Gastrocnemius medialis (tissue), 4 donors: Measurements from ENCODE around the gene LRRC23. TPM values are rescaled to one million over a fixed set of nuclear protein-coding genes. Genes with fewer than 3 reads are reported as not detected.

ENCODE experiments used
- ATAC-seq, 2 donors: fragments of 150-250 bp; one replicate each; pipeline ENCODE4 v1.9.1; 2016
- DNase-seq, 2 donors: peaks; one replicate each; pipeline ENCODE4 v3.0.0-alpha.2; 2019
- H3K27ac ChIP-seq, 4 donors: fragments of 200-600 bp; sonication (generic); 1 replicate in 1 of 4; 2 replicates in 3 of 4; pipeline ENCODE4 v1.5.1; 2016 to 2018; ENCODE audit warnings: mild to moderate bottlenecking in 2 of 4, moderate library complexity in 1 of 4
- H3K27me3 ChIP-seq, 3 donors: fragments of 200-600 bp; sonication (generic) in 2 of 3; 1 replicate in 1 of 3; 2 replicates in 2 of 3; pipeline versions ENCODE4 v1.5.1 to v1.6.0; 2016 to 2019; ENCODE audit warnings: mild to moderate bottlenecking in 1 of 3, moderate library complexity in 1 of 3
- H3K36me3 ChIP-seq, 2 donors: fragments of 200-600 bp; sonication (generic) in 1 of 2; one replicate each; pipeline ENCODE4 v1.5.1; 2017 to 2018
- H3K4me1 ChIP-seq, 2 donors: fragments of 200-600 bp; sonication (generic) in 1 of 2; one replicate each; pipeline ENCODE4 v1.5.1; 2016 to 2017; ENCODE audit warnings: mild to moderate bottlenecking in 2 of 2
- H3K4me3 ChIP-seq, 4 donors: fragments of 200-600 bp; sonication (generic) in 3 of 4; 1 replicate in 1 of 4; 2 replicates in 3 of 4; pipeline ENCODE4 v1.5.1; 2016 to 2019; ENCODE audit warnings: mild to moderate bottlenecking in 2 of 4
- H3K9me3 ChIP-seq, 3 donors: fragments of 200-600 bp; sonication (generic) in 2 of 3; 1 replicate in 1 of 3; 2 replicates in 2 of 3; pipeline ENCODE4 v1.5.1; 2016 to 2019
- POLR2A ChIP-seq, 2 donors: fragments of 450-650 bp; IDR thresholded peaks; one replicate each; pipeline ENCODE4 v1.6.1; 2017; ENCODE audit warnings: antibody characterized with exemption in 2 of 2, mild to moderate bottlenecking in 2 of 2, moderate library complexity in 2 of 2
- in situ Hi-C, 4 donors: fragments of 200-750 bp; cut with MboI; loops; one replicate each; pipeline versions ENCODE4 v1.15.0 to v1.8.0; 2017; ENCODE audit warnings: low sequenced_read_pairs in 4 of 4
- intact Hi-C: fragments of 100-400 bp; cut with DNase I; formaldehyde crosslinking; loops from one replicate; pipeline ENCODE4 v1.15.1; 2023; ENCODE audit warnings: low total_unique reads
- total RNA-seq, 4 donors: library from RNA; depleted of rRNA; stranded (reverse); fragments of >200 nt; gene quantifications; one replicate each; pipeline versions ENCODE4 v1.1.0 to v1.2.3, GENCODE V29; 2016
- TF ChIP-seq, protein P1 (sequence below), 5 experiments: fragments of 450-650 bp in 3 of 5; fragments of 200-600 bp in 2 of 5; sonication (generic) in 2 of 5; IDR thresholded peaks in 4 of 5; conservative IDR thresholded peaks in 1 of 5; 1 replicate in 4 of 5; 2 replicates in 1 of 5; pipeline ENCODE4 v1.5.1; 2016 to 2019; ENCODE audit warnings: antibody characterized with exemption in 5 of 5, mild to moderate bottlenecking in 3 of 5, moderate library complexity in 3 of 5

LRRC23 gene
- total RNA-seq, 4 donors from 2014 or later, result 6.5 to 14.0 (median 11.0) TPM

DNA sequence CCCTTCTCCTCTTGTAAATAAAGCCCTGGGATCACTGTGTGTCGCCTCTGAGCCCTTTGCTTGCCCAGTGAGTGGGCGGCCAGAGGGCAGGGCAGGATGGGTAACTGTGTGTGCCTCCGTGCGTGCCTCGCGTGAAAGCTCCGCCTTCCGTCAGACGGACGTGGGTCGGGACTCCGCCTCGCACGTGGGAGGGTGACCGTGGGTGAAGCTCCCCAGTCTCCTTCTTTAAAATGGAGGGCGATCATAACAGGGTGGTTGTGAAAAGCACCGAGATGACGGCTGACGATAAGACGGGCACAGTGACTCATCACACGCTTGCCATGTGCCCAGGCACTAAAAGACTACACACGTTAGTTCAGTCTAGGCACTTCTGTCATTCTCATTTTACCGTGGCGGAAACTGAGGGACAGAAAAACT is 56.7 kb downstream of the LRRC23 start:
- ATAC-seq (peak; percentile 70 to 71), DNase-seq (peak in 1 of 2 donors; percentile 74)
- Histone ChIP-seq H3K36me3 (peaks cover 0 to 15% of the 10 kb centered on the region in 2 donors), H3K4me1 (peaks cover 17 to 24% of the 10 kb centered on the region in 2 donors), H3K27ac (peak overlapping the region; percentile 56 to 81 (median 76)), H3K9me3 (no peaks in the 10 kb centered on the region), H3K4me3 (peak overlapping the region; percentile 16 to 42 (median 24)), H3K27me3 (no peaks in the 10 kb centered on the region)
- peak; percentile 15 to 39 for TF ChIP-seq POLR2A (IDR thresholded peaks at IDR 0.05)
- TF ChIP-seq, protein P1, sequence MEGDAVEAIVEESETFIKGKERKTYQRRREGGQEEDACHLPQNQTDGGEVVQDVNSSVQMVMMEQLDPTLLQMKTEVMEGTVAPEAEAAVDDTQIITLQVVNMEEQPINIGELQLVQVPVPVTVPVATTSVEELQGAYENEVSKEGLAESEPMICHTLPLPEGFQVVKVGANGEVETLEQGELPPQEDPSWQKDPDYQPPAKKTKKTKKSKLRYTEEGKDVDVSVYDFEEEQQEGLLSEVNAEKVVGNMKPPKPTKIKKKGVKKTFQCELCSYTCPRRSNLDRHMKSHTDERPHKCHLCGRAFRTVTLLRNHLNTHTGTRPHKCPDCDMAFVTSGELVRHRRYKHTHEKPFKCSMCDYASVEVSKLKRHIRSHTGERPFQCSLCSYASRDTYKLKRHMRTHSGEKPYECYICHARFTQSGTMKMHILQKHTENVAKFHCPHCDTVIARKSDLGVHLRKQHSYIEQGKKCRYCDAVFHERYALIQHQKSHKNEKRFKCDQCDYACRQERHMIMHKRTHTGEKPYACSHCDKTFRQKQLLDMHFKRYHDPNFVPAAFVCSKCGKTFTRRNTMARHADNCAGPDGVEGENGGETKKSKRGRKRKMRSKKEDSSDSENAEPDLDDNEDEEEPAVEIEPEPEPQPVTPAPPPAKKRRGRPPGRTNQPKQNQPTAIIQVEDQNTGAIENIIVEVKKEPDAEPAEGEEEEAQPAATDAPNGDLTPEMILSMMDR (IDR thresholded peaks at IDR 0.05 in 4 of 5, conservative IDR thresholded peaks at IDR 0.05 in 1 of 5), result no peak
- in situ Hi-C loops (no loop called here), intact Hi-C loops (loop anchor here (1.0 to 5.0 kb wide), 3 partner anchors 17 to 146 kb away; partner anchors contain the start of genes C12orf57, C1RL and SPSB2)

DNA sequence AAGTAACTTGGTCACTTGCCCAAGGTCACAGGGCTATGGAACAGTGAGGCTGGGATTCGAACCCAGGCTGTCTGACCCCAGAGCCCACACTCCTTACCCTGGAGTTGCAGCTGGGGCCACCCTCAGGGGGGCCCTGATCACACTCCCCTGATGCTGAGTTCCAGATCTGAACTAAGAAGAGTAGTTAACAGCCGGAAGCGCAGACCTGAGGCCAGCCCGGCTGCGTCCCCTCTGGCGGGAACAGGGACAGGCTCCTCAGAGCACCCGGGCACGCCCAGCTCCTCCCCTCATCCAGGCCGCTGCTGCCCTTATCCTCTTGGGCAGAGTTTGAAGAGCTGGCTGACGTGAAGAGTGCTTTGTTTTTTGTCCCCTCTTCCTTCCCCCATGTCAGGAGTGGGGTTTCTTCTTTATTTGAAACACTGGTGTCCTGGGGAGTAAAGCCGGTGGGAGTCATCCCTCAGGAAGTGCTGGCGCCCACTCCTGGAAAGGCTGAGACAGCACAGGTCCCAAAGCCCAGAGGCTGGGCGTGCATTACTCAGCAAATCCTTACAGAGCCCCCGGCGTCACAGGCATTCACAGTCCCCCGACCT is 57.2 kb downstream of the LRRC23 start:
- Histone ChIP-seq H3K9me3 (no peaks in the 10 kb centered on the region), H3K4me1 (peaks cover 17 to 24% of the 10 kb centered on the region in 2 donors), H3K27ac (peak overlapping the region; percentile 56 to 81 (median 76)), H3K27me3 (no peaks in the 10 kb centered on the region), H3K4me3 (peak overlapping the region; percentile 16 to 42 (median 24)), H3K36me3 (peaks cover 0 to 20% of the 10 kb centered on the region in 2 donors)
- ATAC-seq, result peak; percentile 21 to 27
- in situ Hi-C loops, result no loop called here
- DNase-seq, result peak in 1 of 2 donors; percentile 57
- intact Hi-C loops, result loop anchor here (1.0 to 5.0 kb wide), 3 partner anchors 17 to 146 kb away; partner anchors contain the start of genes C12orf57, C1RL and SPSB2
- TF ChIP-seq, protein P1 (IDR thresholded peaks at IDR 0.05 in 4 of 5, conservative IDR thresholded peaks at IDR 0.05 in 1 of 5), result peak in 3 of 5 experiments; percentile 22 to 37 (median 30)
- no peak for TF ChIP-seq POLR2A (IDR thresholded peaks at IDR 0.05)

DNA sequence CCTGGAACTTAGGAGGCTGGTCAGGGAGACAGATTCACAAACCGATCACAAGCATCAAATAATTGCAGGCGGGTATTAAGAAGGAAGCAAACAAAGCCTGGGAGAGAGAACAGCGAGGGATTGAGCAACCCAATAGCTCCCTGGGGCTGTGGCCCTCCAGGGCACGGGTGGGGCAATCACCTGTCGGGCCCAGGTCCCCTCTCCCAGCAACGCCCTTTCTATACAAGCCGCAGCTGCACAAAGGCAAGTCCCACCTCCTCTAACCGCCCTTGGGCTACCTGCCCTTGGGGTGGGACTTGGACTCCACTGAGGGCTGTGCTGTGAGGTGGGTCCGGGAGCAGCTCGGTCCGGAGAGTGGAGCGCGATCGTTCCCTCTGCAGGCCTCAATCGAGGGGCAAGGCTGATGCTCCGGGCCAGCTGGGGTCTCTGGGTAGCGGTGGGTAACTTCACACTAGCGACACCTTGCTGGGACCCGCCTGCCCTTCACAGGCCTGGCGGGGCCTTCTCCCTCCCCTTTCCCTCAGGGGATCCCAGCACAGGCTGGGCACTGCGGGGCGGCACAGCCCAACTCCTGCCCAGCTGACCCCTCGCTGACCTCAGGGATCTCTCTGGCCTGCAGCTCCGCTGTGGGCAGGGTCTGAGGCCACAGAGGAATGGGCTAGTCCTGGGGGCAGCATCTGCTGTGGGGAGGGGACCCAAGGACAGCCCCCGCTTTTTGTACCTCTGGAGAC is 57.8 kb downstream of the LRRC23 start:
- Histone ChIP-seq H3K4me3 (peak overlapping the region in 1 of 4 donors; percentile 42), H3K4me1 (peaks cover 17 to 24% of the 10 kb centered on the region in 2 donors), H3K27me3 (no peaks in the 10 kb centered on the region), H3K9me3 (no peaks in the 10 kb centered on the region), H3K27ac (peak overlapping the region; percentile 56 to 81 (median 76)), H3K36me3 (peaks cover 0 to 27% of the 10 kb centered on the region in 2 donors)
- TF ChIP-seq, protein P1 (IDR thresholded peaks at IDR 0.05 in 4 of 5, conservative IDR thresholded peaks at IDR 0.05 in 1 of 5), result no peak
- no peak for TF ChIP-seq POLR2A (IDR thresholded peaks at IDR 0.05)
- peak in 1 of 2 donors; percentile 19 for DNase-seq
- no peak for ATAC-seq
- intact Hi-C loops, result loop anchor here (5.0 kb wide), 2 partner anchors 90 to 145 kb away; partner anchors contain the start of genes C1RL and SPSB2
- in situ Hi-C loops, result no loop called here

DNA sequence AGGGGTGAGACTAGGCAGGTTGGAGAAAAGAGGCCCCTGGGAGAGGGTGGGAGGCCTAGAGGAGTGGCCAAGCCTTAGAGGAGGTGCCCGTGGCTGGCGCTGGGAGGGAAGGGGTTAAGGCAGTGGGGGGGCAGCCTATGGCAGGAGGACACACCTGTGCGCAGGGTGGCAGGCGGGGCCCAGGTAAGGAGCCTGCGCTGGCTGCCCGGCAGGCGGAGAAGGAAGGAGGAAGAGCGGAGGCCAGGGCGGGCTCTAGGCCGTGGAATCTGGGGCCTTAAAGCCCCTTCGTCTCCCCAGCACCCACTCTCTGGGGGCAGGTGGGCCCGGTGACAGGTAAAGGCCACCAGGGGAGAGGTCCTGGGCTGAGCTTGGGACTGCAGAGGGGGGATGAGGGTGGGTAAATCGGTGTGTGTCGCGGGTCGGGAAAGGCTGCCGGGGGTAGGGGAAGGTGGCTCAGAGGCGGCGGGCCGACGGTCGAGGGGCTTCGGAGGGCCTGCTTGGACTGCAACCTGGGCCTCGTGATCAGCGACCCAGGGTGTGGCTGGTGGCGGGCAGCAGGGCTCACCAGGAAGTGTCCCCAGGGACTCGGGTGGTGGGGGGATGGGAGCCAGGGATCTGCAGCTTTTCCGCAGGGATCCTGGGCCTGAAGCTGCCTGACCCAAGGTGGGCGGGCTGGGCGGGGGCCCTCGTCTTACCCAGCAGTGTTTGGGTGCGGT is 58.6 kb downstream of the LRRC23 start:
- Histone ChIP-seq H3K27ac (peak overlapping the region in 3 of 4 donors; percentile 76 to 81 (median 77)), H3K27me3 (no peaks in the 10 kb centered on the region), H3K4me1 (peaks cover 17 to 24% of the 10 kb centered on the region in 2 donors), H3K4me3 (no peak overlapping the region), H3K36me3 (peaks cover 0 to 34% of the 10 kb centered on the region in 2 donors), H3K9me3 (no peaks in the 10 kb centered on the region)
- ATAC-seq, result no peak
- DNase-seq, result peak in 1 of 2 donors; percentile 14
- in situ Hi-C loops (no loop called here), intact Hi-C loops (loop anchor here (5.0 kb wide), 2 partner anchors 91 to 144 kb away; partner anchors contain the start of genes C1RL and SPSB2)
- no peak for TF ChIP-seq POLR2A (IDR thresholded peaks at IDR 0.05)
- TF ChIP-seq, protein P1 (IDR thresholded peaks at IDR 0.05 in 4 of 5, conservative IDR thresholded peaks at IDR 0.05 in 1 of 5), result no peak
